Effector memory CD8-positive, alpha-beta T cell (primary cell): Measurements from ENCODE around the gene RASSF5.

Experiments
- ATAC-seq: fragments of 150-1000 bp; cut with Tn5 transposase; replicated peaks from 2 replicates; pipeline ENCODE4 v1.10.0; 2021; ENCODE audit warnings: mild to moderate bottlenecking, moderate library complexity
- DNase-seq, 3 experiments: peaks; one replicate each; pipeline ENCODE4 v3.0.0; 2021
- H3K27ac Mint-ChIP-seq, 2 donors: one replicate each; pipeline ENCODE4 v1.8.0; 2022; ENCODE audit warnings: mild to moderate bottlenecking in 2 of 2, mixed read lengths in 2 of 2, moderate library complexity in 2 of 2
- H3K27me3 Mint-ChIP-seq, 2 donors: one replicate each; pipeline ENCODE4 v1.8.0; 2022; ENCODE audit warnings: mixed read lengths in 2 of 2
- H3K36me3 Mint-ChIP-seq: one replicate; pipeline ENCODE4 v1.8.0; 2022; ENCODE audit warnings: mild to moderate bottlenecking, moderate library complexity, mixed read lengths; ENCODE audit not compliant: insufficient read depth
- H3K4me1 Mint-ChIP-seq, 2 donors: one replicate each; pipeline ENCODE4 v1.8.0; 2022; ENCODE audit warnings: low read depth in 2 of 2, mixed read lengths in 2 of 2
- H3K4me3 Mint-ChIP-seq, 2 donors: one replicate each; pipeline ENCODE4 v1.8.0; 2022; ENCODE audit warnings: mild to moderate bottlenecking in 2 of 2, mixed read lengths in 2 of 2, moderate library complexity in 2 of 2
- H3K9me3 Mint-ChIP-seq, 2 donors: one replicate each; pipeline ENCODE4 v1.8.0; 2022; ENCODE audit warnings: mixed read lengths in 2 of 2

RASSF5 gene

GRCh38 chr1:206506405-206507283 lies 687 bp upstream of the RASSF5 start:
- H3K27me3 Mint-ChIP-seq = peaks cover 12 to 23% of the 10 kb centered on the region in 2 donors
- no peak for DNase-seq
- H3K36me3 Mint-ChIP-seq = peaks cover 8% of the 10 kb centered on the region
- peaks cover 23 to 31% of the 10 kb centered on the region in 2 donors for H3K4me1 Mint-ChIP-seq
- H3K4me3 Mint-ChIP-seq = peak overlapping the region; percentile 79 to 81
- H3K27ac Mint-ChIP-seq = no peak overlapping the region
- no peaks in the 10 kb centered on the region for H3K9me3 Mint-ChIP-seq
- peak; percentile 41 for ATAC-seq

- H3K4me1 Mint-ChIP-seq = peaks cover 23 to 32% of the 10 kb centered on the region in 2 donors
Observed at GRCh38 chr1:206508130-206508889, 979 bp downstream of the RASSF5 start.

DNA sequence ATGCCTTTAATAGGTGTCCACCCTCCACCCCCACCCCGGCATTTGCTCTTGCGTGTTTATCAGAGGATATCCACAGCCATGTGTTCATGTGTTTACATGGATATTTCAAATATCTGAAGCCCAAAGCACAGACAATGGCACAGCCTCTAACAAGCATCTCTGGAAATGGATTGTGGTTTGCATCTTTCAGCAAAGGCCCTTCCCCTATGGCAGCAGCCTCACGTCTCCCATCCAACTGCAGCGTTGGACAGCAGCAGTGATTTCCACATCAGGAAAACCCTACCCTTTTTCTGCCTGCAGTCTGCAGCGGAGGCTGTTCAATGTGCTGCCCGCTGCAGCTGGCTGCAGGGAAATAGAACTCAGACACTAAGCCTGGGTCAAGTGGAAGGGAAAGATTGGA lies 1.6 kb downstream of the RASSF5 start:
- Mint-ChIP-seq H3K27me3 (peaks cover 12 to 23% of the 10 kb centered on the region in 2 donors), H3K36me3 (peaks cover 8% of the 10 kb centered on the region), H3K4me1 (peaks cover 22 to 26% of the 10 kb centered on the region in 2 donors), H3K9me3 (no peaks in the 10 kb centered on the region), H3K4me3 (peak overlapping the region; percentile 79 to 81), H3K27ac (no peak overlapping the region)
- ATAC-seq (no peak), DNase-seq (no peak)

More at GRCh38 chr1:206508130-206508889, 979 bp downstream of the RASSF5 start:
- Mint-ChIP-seq H3K4me3 (peak overlapping the region; percentile 79 to 81), H3K27me3 (peaks cover 12 to 23% of the 10 kb centered on the region in 2 donors), H3K27ac (no peak overlapping the region), H3K9me3 (no peaks in the 10 kb centered on the region), H3K36me3 (peaks cover 8% of the 10 kb centered on the region)
- ATAC-seq = no peak
- DNase-seq = no peak

GRCh38 chr1:206509612-206510257 lies 2.4 kb downstream of the RASSF5 start:
- H3K27me3 Mint-ChIP-seq = peaks cover 12 to 23% of the 10 kb centered on the region in 2 donors
- H3K36me3 Mint-ChIP-seq = peaks cover 8% of the 10 kb centered on the region
- H3K9me3 Mint-ChIP-seq = no peaks in the 10 kb centered on the region
- H3K27ac Mint-ChIP-seq = no peak overlapping the region
- no peak overlapping the region for H3K4me3 Mint-ChIP-seq
- ATAC-seq = no peak
- DNase-seq = no peak
- H3K4me1 Mint-ChIP-seq = peaks cover 16 to 18% of the 10 kb centered on the region in 2 donors

GRCh38 chr1:206510371-206510770 lies 3.0 kb downstream of the RASSF5 start:
- Mint-ChIP-seq H3K36me3 (peaks cover 8% of the 10 kb centered on the region), H3K4me1 (peaks cover 11 to 12% of the 10 kb centered on the region in 2 donors), H3K27ac (no peak overlapping the region), H3K4me3 (no peak overlapping the region), H3K9me3 (no peaks in the 10 kb centered on the region), H3K27me3 (peaks cover 12 to 23% of the 10 kb centered on the region in 2 donors)
- ATAC-seq (no peak), DNase-seq (no peak)

DNA sequence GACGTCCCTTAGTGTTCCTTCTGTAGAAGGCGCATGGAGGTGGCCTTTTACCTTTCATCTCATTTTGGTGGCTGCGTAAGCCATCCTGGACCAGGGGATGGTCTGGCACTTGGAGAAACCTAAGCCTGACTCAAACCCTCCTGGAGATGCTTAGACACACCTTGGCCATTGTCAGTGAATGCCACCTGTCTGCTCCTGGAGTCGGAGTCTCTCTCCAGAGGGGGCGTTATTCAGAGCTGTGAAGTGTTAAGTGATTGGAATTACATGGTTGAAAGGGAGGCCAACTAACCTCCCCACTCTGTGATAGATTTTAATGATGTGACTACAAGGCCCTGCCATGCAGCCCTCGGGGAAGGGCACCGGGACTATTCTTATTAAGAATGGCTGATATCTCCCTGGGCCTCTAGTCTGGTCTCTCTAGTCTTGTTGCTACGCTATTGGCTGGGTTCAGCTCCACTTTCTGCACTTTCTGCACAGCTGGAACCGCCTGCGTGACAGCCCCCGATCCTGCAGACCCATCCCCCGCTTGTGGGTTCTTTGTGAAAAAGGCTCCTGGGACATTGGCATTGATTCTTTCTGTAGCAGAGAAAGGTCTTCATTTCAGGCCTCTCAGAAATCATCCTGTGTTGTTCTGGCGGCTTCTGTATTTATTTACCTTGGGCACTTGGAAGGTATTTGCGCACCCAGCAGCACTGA lies 4.2 kb downstream of the RASSF5 start:
- H3K27me3 Mint-ChIP-seq = peaks cover 12 to 23% of the 10 kb centered on the region in 2 donors
- ATAC-seq (no peak), DNase-seq (no peak)
- peaks cover 3% of the 10 kb centered on the region in 2 donors for H3K4me1 Mint-ChIP-seq
- H3K9me3 Mint-ChIP-seq = no peaks in the 10 kb centered on the region
- H3K36me3 Mint-ChIP-seq = peaks cover 4% of the 10 kb centered on the region
- no peak overlapping the region for H3K4me3 Mint-ChIP-seq
- H3K27ac Mint-ChIP-seq = no peak overlapping the region

DNA sequence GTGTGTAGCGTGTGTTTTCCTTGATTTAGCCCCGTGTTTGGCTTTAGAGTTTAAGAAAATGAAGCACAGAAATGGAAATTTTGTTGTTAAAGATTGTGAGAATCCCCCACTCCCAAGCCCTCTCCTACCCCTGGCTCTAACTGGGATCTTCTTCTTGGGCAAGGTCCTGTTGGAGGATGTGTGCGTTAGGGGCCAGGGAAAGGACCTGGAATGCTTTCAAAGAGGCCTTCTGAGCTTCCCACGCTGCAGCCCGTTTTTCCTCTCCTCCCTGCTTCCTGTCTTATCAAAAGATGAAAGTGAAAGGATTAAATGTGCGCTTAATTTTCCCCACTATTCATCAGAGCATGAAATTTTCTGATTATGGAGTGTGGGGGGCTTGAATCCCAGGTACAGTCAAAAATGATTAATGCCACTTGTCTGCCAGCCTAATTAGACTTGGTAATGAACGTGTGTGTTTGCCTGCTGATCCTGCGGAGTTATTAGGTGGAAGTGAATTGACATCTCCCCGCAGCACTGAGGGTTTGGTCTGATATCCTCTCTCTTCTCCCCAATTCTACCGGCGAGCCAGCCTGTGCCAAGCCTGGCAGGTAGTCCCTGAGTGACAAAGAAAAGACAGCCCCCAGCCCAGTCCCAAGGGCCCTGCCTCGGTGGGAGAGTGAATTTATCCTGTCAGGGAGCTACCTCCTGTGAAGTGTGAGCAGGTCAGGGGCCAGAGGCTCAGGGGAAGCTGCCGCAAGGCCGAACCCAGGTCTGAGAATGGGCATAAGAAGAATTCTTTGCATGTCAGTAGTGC lies 4.9 kb downstream of the RASSF5 start:
- no peaks in the 10 kb centered on the region for H3K9me3 Mint-ChIP-seq
- no peaks in the 10 kb centered on the region for H3K36me3 Mint-ChIP-seq
- H3K4me3 Mint-ChIP-seq = no peak overlapping the region
- ATAC-seq (no peak), DNase-seq (no peak)
- peaks cover 12 to 23% of the 10 kb centered on the region in 2 donors for H3K27me3 Mint-ChIP-seq
- peaks cover 2 to 3% of the 10 kb centered on the region in 2 donors for H3K4me1 Mint-ChIP-seq
- no peak overlapping the region for H3K27ac Mint-ChIP-seq

- Mint-ChIP-seq H3K36me3 (no peaks in the 10 kb centered on the region), H3K9me3 (no peaks in the 10 kb centered on the region), H3K4me1 (peaks cover 2 to 3% of the 10 kb centered on the region in 2 donors), H3K27me3 (peaks cover 12 to 23% of the 10 kb centered on the region in 2 donors), H3K4me3 (no peak overlapping the region), H3K27ac (no peak overlapping the region)
- ATAC-seq (no peak), DNase-seq (no peak)
Observed at GRCh38 chr1:206512851-206513180, 5.5 kb downstream of the RASSF5 start.

DNA sequence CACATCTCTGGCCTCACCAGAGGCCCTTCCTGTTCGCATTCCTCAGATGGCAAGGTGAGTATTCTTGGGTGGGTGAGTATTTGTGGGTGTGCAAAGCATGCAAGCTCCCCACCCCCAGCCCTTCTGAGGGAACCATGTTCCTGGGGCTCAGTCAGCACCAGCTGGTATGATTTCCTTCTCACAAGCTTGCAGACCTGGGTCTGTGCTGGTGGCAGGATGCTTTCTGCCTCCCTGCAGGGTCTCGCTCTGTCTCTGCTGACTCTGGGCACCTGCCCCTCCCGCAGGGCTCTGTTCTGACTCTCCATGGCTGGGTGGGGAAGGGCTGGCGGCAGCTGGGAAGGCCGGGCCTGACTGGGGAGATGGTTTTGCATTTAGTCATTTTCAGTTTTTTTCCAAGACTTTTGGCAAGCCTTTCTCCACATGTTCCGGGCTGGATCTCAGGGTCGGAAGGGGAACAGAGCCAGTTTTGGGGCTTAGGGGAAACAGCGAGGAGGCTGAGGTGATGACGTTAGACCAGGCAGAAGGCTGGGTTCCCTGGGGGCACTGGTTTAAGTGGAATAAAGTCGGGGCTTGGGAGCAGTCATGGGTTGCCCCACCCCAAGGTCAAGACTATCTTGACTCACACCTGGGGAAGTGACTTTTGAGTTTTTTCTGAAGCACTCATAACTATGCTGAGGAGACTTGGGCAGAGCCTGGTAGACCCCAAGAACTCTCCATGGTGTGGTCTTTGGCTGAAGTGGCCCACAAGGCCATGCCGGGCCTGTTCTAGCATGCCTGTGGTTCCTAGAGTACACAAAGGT lies 6.2 kb downstream of the RASSF5 start:
- H3K27me3 Mint-ChIP-seq = peaks cover 12 to 20% of the 10 kb centered on the region in 2 donors
- H3K4me1 Mint-ChIP-seq = peaks cover 2 to 3% of the 10 kb centered on the region in 2 donors
- H3K4me3 Mint-ChIP-seq = no peak overlapping the region
- H3K9me3 Mint-ChIP-seq = no peaks in the 10 kb centered on the region
- no peaks in the 10 kb centered on the region for H3K36me3 Mint-ChIP-seq
- H3K27ac Mint-ChIP-seq = no peak overlapping the region
- ATAC-seq = no peak
- no peak for DNase-seq

DNA sequence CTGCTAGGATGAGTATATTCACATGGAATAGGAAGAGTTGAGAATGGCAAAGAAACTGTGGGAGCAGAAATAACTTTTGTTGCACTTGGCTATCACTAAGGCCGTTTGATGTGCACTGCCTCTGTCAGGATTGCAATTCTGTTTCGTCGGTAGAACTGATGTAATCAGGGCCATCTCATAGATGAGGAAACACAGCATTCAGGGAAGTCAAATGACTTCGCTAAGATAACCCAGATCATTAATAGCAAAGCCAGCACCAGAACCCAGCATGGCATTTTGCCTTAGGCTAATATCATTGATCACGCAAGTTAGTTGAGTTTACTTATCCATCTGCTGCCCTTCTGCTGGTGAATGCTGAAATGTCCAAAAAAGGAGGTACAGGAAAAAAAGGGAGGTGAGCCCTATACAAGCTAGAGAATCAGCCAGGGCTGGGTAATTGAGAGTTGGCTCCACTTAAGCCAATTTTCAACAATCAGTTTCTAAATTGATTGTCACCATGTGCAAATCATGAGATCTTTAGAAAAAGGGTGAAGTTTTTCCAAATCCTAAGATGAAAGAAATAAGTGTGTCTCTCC lies 7.6 kb downstream of the RASSF5 start:
- no peak for ATAC-seq
- H3K4me1 Mint-ChIP-seq = peaks cover 0 to 3% of the 10 kb centered on the region in 2 donors
- no peak for DNase-seq
- peaks cover under 1 to 6% of the 10 kb centered on the region in 2 donors for H3K27me3 Mint-ChIP-seq
- H3K27ac Mint-ChIP-seq = no peak overlapping the region
- no peaks in the 10 kb centered on the region for H3K36me3 Mint-ChIP-seq
- H3K4me3 Mint-ChIP-seq = no peak overlapping the region
- H3K9me3 Mint-ChIP-seq = no peaks in the 10 kb centered on the region

- peaks cover 2% of the 10 kb centered on the region for H3K36me3 Mint-ChIP-seq
Observed at GRCh38 chr1:206516728-206516990, 9.3 kb downstream of the RASSF5 start.

DNA sequence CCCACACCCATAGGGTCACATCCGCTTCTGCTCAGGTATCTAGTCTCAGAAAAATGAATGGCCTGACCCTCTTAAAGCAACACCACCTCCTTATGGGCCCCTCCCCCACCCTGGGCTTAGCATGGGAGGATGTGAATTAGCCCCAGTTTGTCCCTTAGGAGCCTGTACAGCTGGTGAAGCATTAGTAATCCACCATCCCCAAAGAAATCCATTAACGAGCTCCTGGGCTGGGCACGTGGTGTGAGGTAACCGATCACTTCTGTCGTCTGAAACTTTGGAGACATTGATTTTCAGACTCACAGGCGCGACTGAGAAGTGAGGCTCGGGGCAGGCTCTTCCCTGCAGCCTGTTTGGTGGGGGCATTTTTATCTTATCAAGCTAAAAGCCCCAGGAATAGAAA lies 10.5 kb downstream of the RASSF5 start:
- Mint-ChIP-seq H3K27ac (no peak overlapping the region), H3K4me3 (no peak overlapping the region), H3K27me3 (no peaks in the 10 kb centered on the region), H3K4me1 (no peaks in the 10 kb centered on the region), H3K36me3 (peaks cover 2% of the 10 kb centered on the region), H3K9me3 (no peaks in the 10 kb centered on the region)
- ATAC-seq (no peak), DNase-seq (no peak)

More at GRCh38 chr1:206516728-206516990, 9.3 kb downstream of the RASSF5 start:
- no peaks in the 10 kb centered on the region for H3K27me3 Mint-ChIP-seq
- H3K9me3 Mint-ChIP-seq = no peaks in the 10 kb centered on the region
- no peak overlapping the region for H3K27ac Mint-ChIP-seq
- ATAC-seq = no peak
- peaks cover 0 to 2% of the 10 kb centered on the region in 2 donors for H3K4me1 Mint-ChIP-seq
- H3K4me3 Mint-ChIP-seq = no peak overlapping the region
- no peak for DNase-seq
